Measurements from ENCODE around the gene ARHGAP11A.

Gene ARHGAP11A

GRCh38 chr15:32670623-32671022 is 55.3 kb downstream of the ARHGAP11A start:
- Mint-ChIP-seq H3K9me3 (no peaks in the 10 kb centered on the region), H3K4me3 (no peak overlapping the region), H3K4me1 (no peaks in the 10 kb centered on the region), H3K36me3 (no peaks in the 10 kb centered on the region), H3K27me3 (no peaks in the 10 kb centered on the region), H3K27ac (no peak overlapping the region)

- no peak overlapping the region for H3K4me3 Mint-ChIP-seq
- H3K27ac Mint-ChIP-seq: no peak overlapping the region
Measured at GRCh38 chr15:32671339-32672325, 56.3 kb downstream of the ARHGAP11A start.

GRCh38 chr15:32674681-32675080 is 59.4 kb downstream of the ARHGAP11A start:
- no peaks in the 10 kb centered on the region for H3K27me3 Mint-ChIP-seq
- no peaks in the 10 kb centered on the region for H3K36me3 Mint-ChIP-seq
- no peaks in the 10 kb centered on the region for H3K9me3 Mint-ChIP-seq
- no peak overlapping the region for H3K4me3 Mint-ChIP-seq
- no peak overlapping the region for H3K27ac Mint-ChIP-seq
- no peaks in the 10 kb centered on the region for H3K4me1 Mint-ChIP-seq

More at GRCh38 chr15:32671339-32672325, 56.3 kb downstream of the ARHGAP11A start:
- Mint-ChIP-seq H3K9me3 (no peaks in the 10 kb centered on the region), H3K4me1 (no peaks in the 10 kb centered on the region), H3K36me3 (no peaks in the 10 kb centered on the region), H3K27me3 (no peaks in the 10 kb centered on the region)

GRCh38 chr15:32675466-32675865 is 60.2 kb downstream of the ARHGAP11A start:
- no peak overlapping the region for H3K27ac Mint-ChIP-seq
- no peaks in the 10 kb centered on the region for H3K9me3 Mint-ChIP-seq
- H3K4me1 Mint-ChIP-seq: no peaks in the 10 kb centered on the region
- peaks cover 2% of the 10 kb centered on the region for H3K27me3 Mint-ChIP-seq
- no peak overlapping the region for H3K4me3 Mint-ChIP-seq
- H3K36me3 Mint-ChIP-seq: no peaks in the 10 kb centered on the region

- H3K4me3 Mint-ChIP-seq: no peak overlapping the region
- H3K9me3 Mint-ChIP-seq: no peaks in the 10 kb centered on the region
- H3K27ac Mint-ChIP-seq: no peak overlapping the region
- H3K36me3 Mint-ChIP-seq: no peaks in the 10 kb centered on the region
- no peaks in the 10 kb centered on the region for H3K4me1 Mint-ChIP-seq
- H3K27me3 Mint-ChIP-seq: peaks cover 3% of the 10 kb centered on the region
Measured at GRCh38 chr15:32676169-32676568, 60.9 kb downstream of the ARHGAP11A start.

GRCh38 chr15:32677238-32677750 is 62.0 kb downstream of the ARHGAP11A start:
- no peaks in the 10 kb centered on the region for H3K36me3 Mint-ChIP-seq
- peaks cover 3% of the 10 kb centered on the region for H3K27me3 Mint-ChIP-seq
- H3K27ac Mint-ChIP-seq: no peak overlapping the region
- no peaks in the 10 kb centered on the region for H3K4me1 Mint-ChIP-seq
- no peak overlapping the region for H3K4me3 Mint-ChIP-seq
- H3K9me3 Mint-ChIP-seq: no peaks in the 10 kb centered on the region

GRCh38 chr15:32679298-32679690 is 64.0 kb downstream of the ARHGAP11A start:
- Mint-ChIP-seq H3K4me1 (no peaks in the 10 kb centered on the region), H3K27me3 (peaks cover 3% of the 10 kb centered on the region), H3K4me3 (no peak overlapping the region), H3K9me3 (no peaks in the 10 kb centered on the region), H3K27ac (no peak overlapping the region), H3K36me3 (no peaks in the 10 kb centered on the region)

GRCh38 chr15:32682569-32682968 is 67.3 kb downstream of the ARHGAP11A start:
- no peak overlapping the region for H3K27ac Mint-ChIP-seq
- H3K27me3 Mint-ChIP-seq: peaks cover 3% of the 10 kb centered on the region
- H3K9me3 Mint-ChIP-seq: no peaks in the 10 kb centered on the region
- H3K4me3 Mint-ChIP-seq: no peak overlapping the region
- no peaks in the 10 kb centered on the region for H3K36me3 Mint-ChIP-seq
- no peaks in the 10 kb centered on the region for H3K4me1 Mint-ChIP-seq

- no peaks in the 10 kb centered on the region for H3K36me3 Mint-ChIP-seq
- no peaks in the 10 kb centered on the region for H3K4me1 Mint-ChIP-seq
- H3K4me3 Mint-ChIP-seq: no peak overlapping the region
- H3K27ac Mint-ChIP-seq: no peak overlapping the region
- peaks cover 4% of the 10 kb centered on the region for H3K27me3 Mint-ChIP-seq
- H3K9me3 Mint-ChIP-seq: no peaks in the 10 kb centered on the region
Measured at GRCh38 chr15:32682977-32683630, 67.8 kb downstream of the ARHGAP11A start.

GRCh38 chr15:32683906-32684584 is 68.7 kb downstream of the ARHGAP11A start:
- Mint-ChIP-seq H3K27ac (no peak overlapping the region), H3K27me3 (peaks cover 4% of the 10 kb centered on the region), H3K4me1 (no peaks in the 10 kb centered on the region), H3K36me3 (no peaks in the 10 kb centered on the region), H3K4me3 (no peak overlapping the region), H3K9me3 (no peaks in the 10 kb centered on the region)

- no peaks in the 10 kb centered on the region for H3K4me1 Mint-ChIP-seq
- H3K9me3 Mint-ChIP-seq: no peaks in the 10 kb centered on the region
- no peak overlapping the region for H3K4me3 Mint-ChIP-seq
- peaks cover 4% of the 10 kb centered on the region for H3K27me3 Mint-ChIP-seq
- no peaks in the 10 kb centered on the region for H3K36me3 Mint-ChIP-seq
- H3K27ac Mint-ChIP-seq: no peak overlapping the region
Measured at GRCh38 chr15:32685576-32685975, 70.3 kb downstream of the ARHGAP11A start.

GRCh38 chr15:32687556-32687955 is 72.3 kb downstream of the ARHGAP11A start:
- Mint-ChIP-seq H3K4me1 (no peaks in the 10 kb centered on the region), H3K9me3 (no peaks in the 10 kb centered on the region), H3K27me3 (peaks cover 4% of the 10 kb centered on the region), H3K36me3 (no peaks in the 10 kb centered on the region), H3K4me3 (no peak overlapping the region), H3K27ac (no peak overlapping the region)

GRCh38 chr15:32688151-32688639 is 72.9 kb downstream of the ARHGAP11A start:
- H3K36me3 Mint-ChIP-seq: no peaks in the 10 kb centered on the region
- peaks cover 4% of the 10 kb centered on the region for H3K27me3 Mint-ChIP-seq
- no peak overlapping the region for H3K27ac Mint-ChIP-seq
- no peaks in the 10 kb centered on the region for H3K9me3 Mint-ChIP-seq
- H3K4me3 Mint-ChIP-seq: no peak overlapping the region
- H3K4me1 Mint-ChIP-seq: no peaks in the 10 kb centered on the region
